Coronary artery (tissue), 2 donors: ENCODE results near the gene MDH2.

Experiments
- DNase-seq: peaks from one replicate; pipeline ENCODE4 v3.0.0-alpha.2; 2017; ENCODE audit warnings: low spot score
- H3K27ac ChIP-seq, 2 donors: fragments of 200-600 bp; sonication (generic); one replicate each; pipeline ENCODE4 v1.5.1; 2016 to 2019
- H3K4me3 ChIP-seq: fragments of 200-600 bp; sonication (generic); 2 replicates; pipeline ENCODE4 v1.5.1; 2016; ENCODE audit warnings: mild to moderate bottlenecking, moderate library complexity
- TF ChIP-seq, protein P1 (sequence below): fragments of 200-600 bp; sonication (generic); IDR thresholded peaks from one replicate; pipeline ENCODE4 v1.5.1; 2019; ENCODE audit warnings: antibody characterized with exemption

Gene MDH2

DNA sequence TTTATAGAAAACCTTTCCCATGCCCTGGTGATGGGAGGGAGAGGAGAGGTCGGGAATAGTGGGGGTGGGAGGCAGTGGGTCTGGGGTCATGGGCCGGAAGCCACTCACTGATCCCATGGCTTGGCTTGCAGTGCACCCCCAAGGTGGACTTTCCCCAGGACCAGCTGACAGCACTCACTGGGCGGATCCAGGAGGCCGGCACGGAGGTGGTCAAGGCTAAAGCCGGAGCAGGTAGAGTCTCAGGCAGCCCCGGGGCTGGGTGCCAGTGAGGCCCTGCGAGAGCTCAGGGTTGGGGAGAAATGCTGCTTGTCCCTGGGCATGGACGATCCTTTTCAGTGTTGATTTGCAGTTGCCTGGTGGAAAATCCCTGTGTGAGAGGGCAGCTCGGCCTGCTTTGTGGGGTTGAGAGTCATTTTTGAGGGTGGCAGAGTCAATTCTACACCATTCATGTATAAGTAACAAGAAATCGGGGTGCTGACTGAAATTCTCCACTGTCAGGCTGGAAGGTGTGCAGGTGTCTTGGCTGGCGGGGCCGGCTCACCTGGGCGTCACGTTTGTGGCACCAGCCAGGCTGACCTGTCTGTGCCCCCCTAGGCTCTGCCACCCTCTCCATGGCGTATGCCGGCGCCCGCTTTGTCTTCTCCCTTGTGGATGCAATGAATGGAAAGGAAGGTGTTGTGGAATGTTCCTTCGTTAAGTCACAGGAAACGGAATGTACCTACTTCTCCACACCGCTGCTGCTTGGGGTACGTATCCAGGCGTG is 16.5 kb downstream of the MDH2 start:
- Histone ChIP-seq H3K27ac (no peak overlapping the region), H3K4me3 (no peak overlapping the region)
- TF ChIP-seq, protein P1, sequence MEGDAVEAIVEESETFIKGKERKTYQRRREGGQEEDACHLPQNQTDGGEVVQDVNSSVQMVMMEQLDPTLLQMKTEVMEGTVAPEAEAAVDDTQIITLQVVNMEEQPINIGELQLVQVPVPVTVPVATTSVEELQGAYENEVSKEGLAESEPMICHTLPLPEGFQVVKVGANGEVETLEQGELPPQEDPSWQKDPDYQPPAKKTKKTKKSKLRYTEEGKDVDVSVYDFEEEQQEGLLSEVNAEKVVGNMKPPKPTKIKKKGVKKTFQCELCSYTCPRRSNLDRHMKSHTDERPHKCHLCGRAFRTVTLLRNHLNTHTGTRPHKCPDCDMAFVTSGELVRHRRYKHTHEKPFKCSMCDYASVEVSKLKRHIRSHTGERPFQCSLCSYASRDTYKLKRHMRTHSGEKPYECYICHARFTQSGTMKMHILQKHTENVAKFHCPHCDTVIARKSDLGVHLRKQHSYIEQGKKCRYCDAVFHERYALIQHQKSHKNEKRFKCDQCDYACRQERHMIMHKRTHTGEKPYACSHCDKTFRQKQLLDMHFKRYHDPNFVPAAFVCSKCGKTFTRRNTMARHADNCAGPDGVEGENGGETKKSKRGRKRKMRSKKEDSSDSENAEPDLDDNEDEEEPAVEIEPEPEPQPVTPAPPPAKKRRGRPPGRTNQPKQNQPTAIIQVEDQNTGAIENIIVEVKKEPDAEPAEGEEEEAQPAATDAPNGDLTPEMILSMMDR = no peak
- DNase-seq = no peak

DNA sequence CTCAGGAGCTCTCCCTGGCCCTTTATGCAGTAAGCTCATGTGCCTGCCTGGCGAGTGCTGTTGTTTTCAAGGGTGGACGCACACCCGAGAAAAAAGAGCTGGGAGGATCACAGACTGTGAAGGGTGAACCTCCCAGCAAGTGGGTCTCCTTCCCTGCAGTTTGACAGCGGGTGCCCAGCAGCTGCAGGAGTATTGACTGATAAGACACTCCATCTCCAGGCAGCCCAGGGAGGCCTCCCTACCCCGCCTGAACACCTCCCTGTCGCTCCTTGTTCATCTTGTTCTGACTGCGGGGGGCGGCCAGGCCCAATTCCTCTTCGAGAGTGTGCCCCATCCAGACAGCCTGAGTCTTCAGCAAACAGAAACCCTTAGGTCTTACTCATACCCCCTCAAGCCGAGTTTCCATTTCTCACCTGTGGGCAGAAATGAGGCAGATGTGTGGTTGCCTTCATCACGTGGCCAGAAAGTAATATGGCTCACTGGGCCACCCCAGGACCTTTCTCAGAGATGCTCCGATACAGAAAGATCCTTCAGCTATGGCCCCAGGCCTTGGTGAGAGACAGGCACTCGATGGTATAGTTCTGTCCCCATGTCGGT is 17.2 kb downstream of the MDH2 start:
- H3K27ac ChIP-seq = no peak overlapping the region
- TF ChIP-seq, protein P1 = no peak
- DNase-seq = no peak
- H3K4me3 ChIP-seq = no peak overlapping the region

DNA sequence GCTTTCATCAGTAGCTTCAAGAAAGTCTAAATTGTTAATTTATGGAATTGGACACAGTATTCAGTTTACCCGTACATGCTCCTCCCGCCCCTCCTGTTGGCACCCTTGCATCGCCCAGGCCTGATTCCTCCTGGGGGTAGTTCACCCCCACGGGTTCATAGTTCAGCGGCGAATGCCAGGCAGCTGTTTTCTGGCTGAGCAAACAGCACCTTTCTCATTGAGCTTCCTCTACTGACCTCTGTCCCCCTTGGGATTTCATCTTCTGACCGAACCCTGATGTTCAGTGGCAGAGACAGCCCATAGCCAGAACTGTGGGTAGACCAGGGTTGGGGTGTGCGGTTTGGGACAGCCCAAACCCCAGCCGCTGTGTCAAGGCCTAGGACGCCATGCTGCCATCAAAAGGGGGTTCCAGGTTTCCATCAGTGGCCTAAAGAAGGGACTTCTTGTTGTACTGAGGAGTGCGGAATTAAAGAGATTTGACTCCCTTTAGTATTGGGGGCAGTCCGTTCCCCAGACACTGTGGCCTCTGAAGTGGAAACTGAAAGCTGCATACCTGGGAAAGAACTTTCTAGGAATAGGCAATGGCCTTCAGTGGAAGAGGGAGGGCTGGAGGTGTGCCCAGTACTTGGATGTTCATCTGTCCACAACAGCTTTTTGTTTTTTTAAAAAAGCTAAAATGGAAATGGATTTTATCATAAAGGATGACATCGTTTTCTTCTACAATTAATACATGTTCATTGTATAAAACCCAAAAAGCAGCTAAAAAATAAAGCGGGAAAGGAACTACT is 19.0 kb downstream of the MDH2 start:
- DNase-seq = no peak
- TF ChIP-seq, protein P1 = no peak
- no peak overlapping the region for H3K27ac ChIP-seq
- no peak overlapping the region for H3K4me3 ChIP-seq

DNA sequence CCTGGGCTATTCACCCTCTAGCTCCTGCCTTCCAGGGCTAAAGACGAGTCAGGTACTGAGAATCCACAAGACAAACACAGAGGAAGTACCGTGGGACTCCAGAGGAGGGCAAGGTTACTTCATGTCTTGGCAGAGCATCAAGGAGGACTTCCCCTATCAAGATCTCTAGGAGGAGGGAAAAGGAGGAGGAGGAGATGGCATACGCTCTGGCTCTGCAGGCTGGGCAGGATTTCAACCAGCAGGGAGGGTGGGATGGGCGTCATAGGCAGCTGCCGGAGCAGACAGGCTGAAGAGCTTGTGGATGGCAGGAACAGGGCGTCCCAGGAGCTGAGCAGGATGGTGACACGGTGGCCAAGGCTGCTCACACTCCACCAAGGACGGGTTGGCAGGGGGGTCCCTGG is 21.3 kb downstream of the MDH2 start:
- TF ChIP-seq, protein P1 = no peak
- Histone ChIP-seq H3K27ac (no peak overlapping the region), H3K4me3 (no peak overlapping the region)
- DNase-seq = no peak

DNA sequence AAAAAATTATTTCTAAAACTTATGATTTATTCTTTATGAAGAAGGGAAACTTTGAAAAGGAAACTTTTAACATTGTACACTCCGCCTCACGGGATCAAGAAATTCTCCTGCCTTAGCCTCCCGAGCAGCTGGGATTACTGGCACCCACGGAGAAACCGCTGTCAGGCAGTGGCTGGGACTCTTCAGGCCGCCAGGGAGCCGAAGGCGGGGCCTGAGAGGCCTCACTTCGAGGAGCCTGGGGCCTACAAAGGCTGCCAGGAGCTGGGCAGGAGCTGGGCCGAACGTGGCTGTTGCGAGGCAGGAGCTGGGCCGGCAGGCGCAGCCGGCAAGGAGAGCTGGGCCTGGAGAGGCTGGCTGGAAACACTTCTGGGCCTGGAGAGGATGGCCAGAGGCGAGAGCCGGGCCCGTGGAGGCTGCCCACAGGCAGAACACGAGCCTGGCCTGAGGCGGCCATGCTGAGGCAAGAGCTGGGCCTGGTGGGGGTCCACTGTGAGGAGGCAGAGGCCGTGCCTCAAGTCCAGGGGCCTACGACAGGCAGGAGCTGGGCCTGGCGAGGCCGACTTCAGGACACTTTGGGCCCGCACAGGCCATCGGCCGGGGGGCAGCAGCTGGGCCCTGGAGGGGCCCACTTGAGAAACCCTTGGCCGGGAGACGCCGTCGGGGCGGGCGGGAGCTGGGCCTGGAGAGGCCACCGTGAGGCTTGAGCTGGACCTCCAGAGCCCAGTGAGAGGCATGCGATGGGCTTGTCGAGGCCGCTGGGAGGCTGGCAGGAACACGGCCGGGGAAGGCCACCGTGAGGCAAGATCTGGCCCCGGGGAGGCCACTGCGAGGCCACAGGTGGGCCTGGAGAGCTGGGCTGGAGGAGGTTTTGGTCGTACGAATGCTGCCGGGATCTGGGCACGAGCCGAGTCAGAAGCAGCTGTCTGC is 23.7 kb downstream of the MDH2 start:
- no peak for DNase-seq
- TF ChIP-seq, protein P1 = no peak
- no peak overlapping the region for H3K4me3 ChIP-seq
- peak overlapping the region in 1 of 2 donors; percentile 11 for H3K27ac ChIP-seq

DNA sequence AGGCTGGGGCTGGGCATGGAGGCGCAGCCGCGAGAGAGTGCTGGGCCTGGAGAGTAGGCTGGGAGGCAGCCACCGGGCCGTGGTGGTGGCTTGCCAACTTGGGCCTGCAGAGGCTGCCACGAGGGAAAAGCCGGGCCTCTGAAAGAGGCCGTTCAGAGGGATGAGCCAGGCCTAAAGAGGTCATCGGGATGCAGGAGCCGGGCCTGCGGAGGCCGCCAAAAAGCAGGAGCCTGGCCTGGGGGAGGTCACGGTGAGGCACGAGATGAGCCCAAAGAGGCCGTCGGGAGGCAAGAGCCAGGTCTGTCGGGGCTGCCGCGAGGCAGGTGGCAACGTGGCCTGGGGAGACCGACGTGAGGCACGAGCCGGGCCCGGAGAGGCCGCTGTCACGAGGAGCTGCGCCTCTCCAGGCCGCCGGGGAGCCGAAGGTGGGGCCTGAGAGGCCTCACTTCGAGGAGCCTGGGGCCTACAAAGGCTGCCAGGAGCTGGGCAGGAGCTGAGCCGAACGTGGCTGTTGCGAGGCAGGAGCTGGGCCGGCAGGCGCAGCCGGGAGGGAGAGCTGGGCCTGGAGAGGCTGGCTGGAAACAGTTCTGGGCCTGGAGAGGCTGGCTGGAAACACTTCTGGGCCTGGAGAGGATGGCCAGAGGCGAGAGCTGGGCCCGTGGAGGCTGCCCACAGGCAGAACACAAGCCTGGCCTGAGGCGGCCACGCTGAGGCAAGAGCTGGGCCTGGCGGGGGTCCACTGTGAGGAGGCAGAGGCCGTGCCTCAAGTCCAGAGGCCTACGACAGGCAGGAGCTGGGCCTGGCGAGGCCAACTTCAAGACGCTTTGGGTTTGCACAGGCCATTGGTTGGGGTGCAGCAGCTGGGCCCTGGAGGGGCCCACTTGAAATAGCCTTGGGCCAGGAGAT is 24.6 kb downstream of the MDH2 start:
- no peak for DNase-seq

More for the DNA sequence above, 24.6 kb downstream of the MDH2 start:
- Histone ChIP-seq H3K27ac (no peak overlapping the region), H3K4me3 (no peak overlapping the region)
- TF ChIP-seq, protein P1 = no peak
